Skeletal muscle cell (primary cell): ENCODE measurements around the gene GPR68.
"Not testable (repeated sequence)": the region's sequence is repeated elsewhere in the genome, so short reads cannot be mapped to it uniquely, and the experiment has no call there.

ENCODE experiments used
- DNase-seq: peaks from one replicate; pipeline ENCODE4 v3.0.0-alpha.2; 2010; ENCODE audit warnings: low read depth
- H3K4me3 ChIP-seq: 2 replicates; pipeline ENCODE4 v1.5.1; 2011; ENCODE audit warnings: low read depth, mild to moderate bottlenecking, control low read depth, low read length, moderate library complexity

GPR68 gene

DNA sequence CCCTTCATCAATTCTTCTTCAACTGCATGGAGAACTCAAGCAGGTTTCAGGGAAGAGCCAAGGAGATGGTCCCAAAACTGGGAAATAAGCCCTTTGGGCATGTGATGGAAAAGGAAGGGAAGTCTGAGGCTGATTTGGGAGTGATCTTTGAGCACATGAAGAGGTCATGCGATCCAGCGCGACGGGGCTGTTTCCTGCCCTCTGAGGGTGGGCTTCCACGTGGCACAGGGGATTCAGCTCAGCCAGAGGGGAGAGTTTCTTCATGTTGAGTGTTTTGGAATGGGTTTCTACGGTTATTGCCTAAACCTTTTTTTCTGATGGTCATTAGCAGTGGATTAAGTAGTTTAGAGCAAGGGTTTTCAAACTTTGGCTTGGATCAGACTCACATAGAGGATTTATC is 30.2 kb downstream of the GPR68 start:
- no peak overlapping the region for H3K4me3 ChIP-seq
- no peak for DNase-seq

DNA sequence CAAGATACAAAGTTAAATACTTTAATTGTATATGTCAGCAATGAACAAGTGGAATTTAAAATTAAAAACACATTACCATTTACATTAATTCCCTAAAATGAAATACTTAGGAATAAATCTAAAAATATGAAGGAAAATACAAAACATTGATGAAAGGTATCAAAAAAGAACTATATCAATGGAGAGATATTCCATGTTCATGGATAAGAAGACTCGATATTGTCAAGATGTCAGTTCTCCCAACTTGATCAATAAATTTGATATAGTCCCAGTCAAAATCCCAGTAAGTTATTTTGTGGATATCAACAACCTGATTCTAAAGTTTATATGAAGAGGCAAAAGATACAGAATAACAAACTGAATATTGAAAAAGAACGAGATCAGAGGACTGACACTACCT is 33.5 kb downstream of the GPR68 start:
- no peak for DNase-seq
- no peak overlapping the region for H3K4me3 ChIP-seq

DNA sequence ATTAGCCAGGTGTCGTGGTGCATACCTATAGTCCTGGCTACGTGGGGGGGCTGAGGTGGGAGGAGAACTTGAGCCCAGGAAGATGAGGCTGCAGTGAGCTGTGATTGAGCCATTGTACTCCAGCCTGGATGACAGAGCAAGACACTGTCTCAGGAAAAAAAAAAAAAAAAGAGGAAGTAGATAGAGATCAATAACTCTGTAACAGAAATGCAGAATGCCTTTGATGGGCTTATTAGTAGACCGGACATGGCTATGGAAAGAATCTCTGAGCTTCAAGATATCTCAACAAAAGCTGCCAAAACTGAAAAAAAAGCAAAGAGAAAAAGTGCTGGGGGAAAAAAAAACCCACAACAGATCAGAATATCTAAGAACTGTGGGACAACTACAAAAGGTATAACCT is 37.5 kb downstream of the GPR68 start:
- DNase-seq = no peak
- H3K4me3 ChIP-seq = no peak overlapping the region

DNA sequence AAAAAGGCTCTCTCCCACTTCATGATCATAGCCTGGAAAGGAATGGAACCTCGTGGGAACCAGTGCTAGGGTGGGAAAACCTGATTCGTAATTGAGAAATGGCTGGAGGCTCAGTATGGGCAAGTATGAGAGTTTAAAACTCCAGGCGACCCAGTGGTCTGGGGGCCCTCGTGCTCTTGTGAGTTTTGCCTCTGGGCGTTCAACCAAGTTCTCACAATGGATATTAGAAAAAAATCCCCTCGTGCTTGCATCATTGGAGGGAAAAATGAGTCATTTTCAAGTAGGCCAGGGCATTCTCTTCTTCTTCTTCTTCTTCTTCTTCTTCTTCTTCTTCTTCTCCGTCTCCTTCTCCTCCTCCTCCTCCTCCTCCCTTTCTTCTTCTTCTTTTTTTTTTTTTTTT is 39.0 kb downstream of the GPR68 start:
- no peak overlapping the region for H3K4me3 ChIP-seq
- no peak for DNase-seq

DNA sequence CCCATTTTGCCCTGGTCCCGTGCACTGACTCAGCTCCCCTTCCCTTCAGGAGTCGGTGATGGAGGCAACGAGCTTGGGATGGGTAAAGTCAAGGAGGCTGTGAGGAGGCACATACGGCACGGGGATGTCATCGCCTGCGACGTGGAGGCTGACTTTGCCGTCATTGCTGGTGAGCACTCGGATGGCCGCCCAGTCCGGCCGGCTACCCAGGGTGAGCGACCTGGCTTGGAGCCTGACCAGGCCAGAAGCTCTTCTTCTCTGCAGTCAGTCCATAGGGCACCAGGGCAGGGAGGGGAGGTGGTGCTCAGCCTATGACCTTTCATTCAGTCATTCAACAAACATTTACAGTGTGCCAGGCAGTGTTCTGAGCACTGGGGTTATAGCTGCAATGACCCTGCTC is 39.8 kb downstream of the GPR68 start:
- no peak for DNase-seq
- H3K4me3 ChIP-seq = no peak overlapping the region

DNA sequence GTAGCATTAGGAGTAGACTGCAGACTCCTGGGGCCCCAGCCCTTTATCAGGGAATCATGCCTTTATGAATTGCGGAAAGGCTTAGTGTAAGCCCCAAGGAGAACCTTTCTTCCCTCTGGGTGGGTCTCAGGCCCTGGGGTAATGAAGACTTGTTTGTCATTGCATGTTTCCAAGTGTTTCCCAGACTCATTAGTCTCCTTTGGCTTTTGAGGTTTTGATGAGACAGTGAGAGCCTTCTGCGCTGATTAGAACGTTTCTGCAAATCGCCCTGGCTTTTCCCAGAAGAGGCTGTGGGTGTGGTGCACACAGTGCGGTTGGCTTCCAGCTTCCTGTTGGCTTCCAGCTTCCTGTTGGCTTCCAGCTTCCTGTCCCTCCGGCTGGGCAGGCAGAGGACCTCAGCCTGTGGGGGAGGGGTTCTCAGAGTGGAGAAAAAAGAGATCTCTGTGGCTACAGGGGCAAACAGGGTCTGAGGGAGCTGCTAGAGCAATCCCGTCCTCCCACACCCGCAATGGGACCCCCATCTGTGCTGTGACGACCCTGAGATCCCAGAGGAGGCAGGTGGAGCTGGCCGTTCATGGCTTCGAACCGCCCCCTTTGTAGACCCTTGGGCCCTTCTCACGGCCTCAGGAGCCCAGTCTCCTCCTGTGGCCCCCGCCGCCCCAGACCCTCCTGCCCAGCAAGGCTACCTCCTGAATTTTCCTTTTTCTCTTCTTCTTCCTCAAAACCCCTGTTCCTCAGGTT is 42.1 kb downstream of the GPR68 start:
- DNase-seq = no peak
- no peak overlapping the region for H3K4me3 ChIP-seq

DNA sequence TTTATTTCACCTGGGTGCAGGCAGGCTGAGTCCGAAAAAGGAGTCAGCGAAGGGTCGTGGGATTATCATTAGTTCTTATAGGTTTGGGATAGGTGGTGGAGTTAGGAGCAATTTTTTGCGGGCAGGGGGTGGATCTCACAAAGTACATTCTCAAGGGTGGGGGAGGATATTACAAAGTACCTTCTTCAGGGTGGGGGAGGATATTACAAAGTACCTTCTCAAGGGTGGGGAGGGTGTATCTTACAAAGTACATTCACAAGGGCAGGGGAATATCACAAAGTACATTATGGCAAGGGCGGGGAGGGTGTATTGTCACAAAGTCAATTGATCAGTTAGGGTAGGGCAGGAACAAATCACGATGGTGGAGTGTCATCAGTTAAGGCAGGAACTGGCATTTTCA is 43.7 kb downstream of the GPR68 start:
- not testable (repeated sequence) for DNase-seq, H3K4me3 ChIP-seq

DNA sequence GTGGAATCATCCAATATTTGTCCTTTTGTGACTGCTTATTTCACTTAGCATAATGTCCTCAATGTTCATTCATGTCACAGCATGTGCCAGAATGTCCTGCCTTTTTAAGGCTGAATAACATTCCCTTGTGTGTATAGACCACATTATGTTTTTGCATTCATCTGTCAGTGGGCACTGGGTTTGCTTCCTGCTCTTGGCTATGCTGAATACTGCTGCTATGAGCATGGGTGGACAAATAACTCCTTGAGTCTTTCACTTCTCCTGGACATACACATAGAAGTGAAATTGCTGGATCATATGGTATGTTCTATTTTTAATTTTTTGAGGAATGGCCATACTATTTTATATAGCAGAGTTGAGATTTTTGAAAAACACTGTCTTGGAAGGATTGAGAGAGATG is 46.9 kb downstream of the GPR68 start:
- no peak overlapping the region for H3K4me3 ChIP-seq
- no peak for DNase-seq

DNA sequence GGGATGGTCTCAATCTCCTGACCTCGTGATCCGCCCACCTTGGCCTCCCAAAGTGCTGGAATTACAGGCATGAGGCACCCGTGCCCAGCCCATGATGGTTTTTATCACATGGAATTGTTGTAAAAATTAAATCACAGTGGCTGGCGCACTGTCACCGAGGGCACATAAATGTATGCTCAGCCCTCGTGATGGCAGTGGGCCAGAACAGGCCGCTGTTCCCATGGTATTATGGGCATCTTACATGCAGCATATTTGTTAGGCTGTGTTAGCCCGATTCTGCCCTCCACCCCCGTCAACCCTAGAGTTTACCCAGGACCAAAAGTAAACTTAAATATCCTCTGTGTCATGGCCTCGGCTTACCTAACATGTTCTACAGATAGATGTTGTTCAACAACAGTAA is 48.6 kb downstream of the GPR68 start:
- no peak for DNase-seq
- H3K4me3 ChIP-seq = no peak overlapping the region

DNA sequence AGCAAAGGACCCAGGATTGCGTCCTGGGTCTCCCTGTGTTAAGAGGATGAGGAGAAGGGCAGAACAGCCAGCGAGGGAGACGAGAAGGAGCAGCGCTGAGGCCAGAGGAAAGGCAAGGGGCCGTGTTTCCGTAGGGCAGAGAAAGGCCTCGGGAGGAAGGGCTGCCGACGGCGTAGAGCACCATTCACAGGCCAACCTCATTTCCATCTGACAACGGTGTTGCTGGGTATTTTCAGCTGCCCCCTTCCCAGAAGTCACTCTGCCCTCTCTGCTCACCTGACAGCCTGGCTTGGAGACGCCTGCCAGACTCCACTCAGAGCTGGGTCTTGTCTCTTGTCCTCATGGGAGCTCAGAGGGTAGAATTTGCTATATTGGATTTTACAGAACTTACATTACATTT is 51.4 kb downstream of the GPR68 start:
- DNase-seq = no peak
- no peak overlapping the region for H3K4me3 ChIP-seq

DNA sequence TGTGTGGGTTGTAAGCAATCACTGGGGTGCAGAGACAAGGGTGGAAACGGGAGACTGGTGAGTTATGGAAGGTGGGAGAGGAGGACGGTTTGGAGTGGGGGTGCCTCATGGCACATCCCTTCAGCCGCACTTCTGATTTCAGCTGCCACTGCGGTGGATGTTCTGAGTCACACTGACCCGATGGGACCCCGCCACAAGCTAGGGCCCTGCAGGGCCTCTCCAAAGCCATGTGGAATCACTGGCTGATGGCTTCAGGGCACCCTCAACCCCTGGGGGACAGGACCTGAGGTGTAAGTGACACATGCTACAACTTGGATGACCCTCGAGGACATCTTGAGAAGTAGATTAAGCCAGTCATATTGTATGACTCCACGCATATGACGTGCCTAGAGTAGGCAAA is 53.7 kb downstream of the GPR68 start:
- no peak overlapping the region for H3K4me3 ChIP-seq
- no peak for DNase-seq

DNA sequence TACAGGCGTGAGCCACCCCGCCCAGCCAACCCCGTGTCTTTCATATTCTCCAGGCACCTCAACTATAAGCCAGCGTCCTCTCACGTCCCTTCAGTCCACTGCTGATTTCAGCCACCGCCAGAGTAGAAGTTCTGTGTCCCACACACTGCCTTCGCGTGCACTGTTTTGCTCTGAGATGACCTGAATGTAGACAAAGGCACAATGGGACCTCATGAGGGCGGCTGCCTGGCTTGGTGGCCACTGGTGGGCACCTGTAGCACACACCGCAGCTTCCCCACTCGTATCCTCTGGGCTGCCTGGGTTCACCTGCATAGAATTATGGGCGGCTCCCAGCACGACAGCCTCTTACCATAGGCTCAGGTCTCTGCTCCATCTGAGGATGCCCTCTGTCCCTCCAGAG is 57.2 kb downstream of the GPR68 start:
- no peak for DNase-seq
- no peak overlapping the region for H3K4me3 ChIP-seq

DNA sequence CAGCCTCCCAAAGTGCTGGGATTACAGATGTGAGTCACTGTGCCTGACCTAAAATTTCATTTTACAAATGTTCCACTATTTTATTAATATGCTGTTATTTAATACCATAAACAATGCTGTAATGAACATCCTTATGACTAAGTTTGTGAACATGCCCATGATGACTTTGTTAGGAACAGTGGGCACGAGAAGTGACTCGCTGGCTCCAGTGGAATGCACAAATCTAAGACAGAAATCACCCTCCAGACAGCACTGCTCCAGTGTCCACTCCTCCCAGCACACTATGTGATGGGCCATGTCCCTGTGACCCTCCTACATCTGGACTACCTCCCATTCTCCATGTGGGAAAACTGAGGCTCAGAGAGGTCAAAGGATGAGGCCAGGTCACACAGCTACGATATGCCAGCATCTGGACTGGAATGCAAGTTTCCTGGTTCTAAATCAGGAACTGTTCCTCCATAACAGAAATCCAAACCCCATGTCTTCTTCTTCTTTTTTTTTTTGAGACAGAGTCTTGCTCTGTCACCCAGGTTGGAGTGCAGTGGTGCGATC is 57.9 kb downstream of the GPR68 start:
- DNase-seq = no peak
- no peak overlapping the region for H3K4me3 ChIP-seq

DNA sequence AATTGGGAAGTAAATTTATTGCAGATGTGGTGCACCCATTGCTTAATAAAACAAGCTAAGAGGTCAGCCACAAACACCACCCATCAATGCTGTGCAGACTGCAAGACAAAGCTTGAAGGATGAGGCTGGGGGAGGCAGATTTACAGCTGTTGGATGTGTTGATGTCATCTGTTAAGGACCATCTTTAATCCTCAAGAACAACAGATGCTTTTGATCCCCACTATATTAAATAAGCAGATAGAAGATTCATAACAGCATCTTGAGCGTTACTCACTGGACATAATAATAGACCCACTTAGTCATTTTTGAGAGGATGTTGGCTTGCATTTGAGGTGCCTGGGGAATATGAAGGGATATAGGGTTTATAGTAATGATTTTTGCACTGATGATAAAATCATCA is 58.8 kb downstream of the GPR68 start:
- DNase-seq = no peak
- H3K4me3 ChIP-seq = no peak overlapping the region

DNA sequence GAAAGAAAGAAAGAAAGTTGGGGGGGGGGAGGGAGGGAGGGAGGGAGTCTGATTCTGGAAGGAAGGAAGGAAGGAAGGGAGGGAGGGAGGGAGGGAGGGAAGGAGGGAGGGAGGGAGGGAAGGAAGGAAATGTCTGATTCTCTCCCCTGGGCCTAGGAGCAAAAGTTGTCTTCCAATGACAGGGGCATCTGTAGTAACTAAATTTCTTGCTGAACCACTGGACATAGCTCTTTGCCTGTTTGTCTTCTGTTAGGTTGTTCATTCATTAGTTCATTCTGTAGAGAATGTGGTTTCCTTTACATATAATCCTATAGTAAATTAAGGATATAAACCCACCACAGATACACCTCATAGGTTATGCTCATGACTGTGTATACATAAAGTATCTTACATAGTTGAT is 59.9 kb downstream of the GPR68 start:
- DNase-seq = no peak
- H3K4me3 ChIP-seq = no peak overlapping the region

DNA sequence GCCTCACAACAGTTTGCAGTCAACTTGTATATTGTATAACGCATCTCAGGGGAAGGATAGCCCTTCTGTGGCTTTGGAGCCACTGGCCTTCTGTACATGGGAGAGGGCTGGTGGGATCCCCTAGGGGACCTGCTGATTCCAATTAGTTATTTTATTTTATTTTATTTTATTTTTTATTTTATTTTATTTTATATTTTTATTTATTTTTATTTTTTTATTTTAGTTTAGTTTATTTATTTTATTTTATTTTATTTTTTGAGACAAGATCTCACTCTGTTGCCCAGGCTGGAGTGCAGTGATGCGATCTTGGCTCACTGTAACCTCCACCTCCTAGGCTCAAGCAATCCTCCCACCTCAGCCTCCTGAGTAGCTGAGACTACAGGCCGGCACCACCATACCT is 61.8 kb downstream of the GPR68 start:
- DNase-seq, H3K4me3 ChIP-seq: not testable (repeated sequence)
